HUDEP-2 (cell line): Measurements from ENCODE around the gene MRPS17.

Experiments used
- DNase-seq, 76 experiments: peaks; one replicate each; lab custom pipeline; 2025; ENCODE audit not compliant: unreplicated experiment in 76 of 76; lab: John Stamatoyannopoulos, UW

The MRPS17 gene

DNA sequence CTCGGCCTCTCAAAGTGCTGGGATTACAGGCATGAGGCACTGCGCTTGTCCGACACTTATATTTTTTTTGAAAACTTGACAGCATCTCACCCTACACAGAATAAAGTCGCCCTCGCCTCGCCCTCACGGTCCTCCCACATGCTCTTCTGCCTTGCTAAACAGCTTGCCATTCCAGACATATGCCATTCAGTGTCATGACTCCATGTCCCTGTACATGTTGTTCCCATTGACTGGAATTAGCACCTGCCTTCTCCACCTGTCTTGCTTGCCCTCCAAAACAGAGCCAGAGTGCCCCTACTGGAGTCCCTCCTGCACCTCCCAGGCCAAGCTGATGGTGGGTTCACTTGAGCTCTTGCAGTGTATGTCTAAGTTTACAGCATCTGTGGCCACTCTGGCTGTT lies 18.9 kb downstream of the MRPS17 start:
- DNase-seq: peak in 13 of 76 experiments; percentile 20 to 85 (median 63)

DNA sequence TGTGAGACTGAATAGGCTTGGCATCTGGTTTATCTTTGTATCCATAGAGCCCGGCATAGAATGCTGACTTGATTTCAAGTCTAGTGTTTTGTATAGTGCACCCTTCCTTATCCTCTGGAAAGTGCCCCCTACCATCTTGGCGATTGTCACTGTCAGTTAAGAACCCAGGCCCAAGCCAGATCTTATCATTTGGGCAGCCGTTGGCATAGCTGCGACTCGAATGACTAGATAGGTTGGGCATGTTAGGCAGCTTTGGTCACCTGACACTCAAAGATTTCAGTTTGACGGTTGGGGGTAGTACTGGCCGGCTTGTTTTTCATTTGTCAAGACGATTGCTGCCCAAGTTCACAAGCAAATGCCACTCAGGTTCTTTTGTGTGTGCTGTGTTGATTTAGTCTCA lies 19.3 kb downstream of the MRPS17 start:
- DNase-seq: peak in 74 of 76 experiments; percentile 61 to 96 (median 85)

DNA sequence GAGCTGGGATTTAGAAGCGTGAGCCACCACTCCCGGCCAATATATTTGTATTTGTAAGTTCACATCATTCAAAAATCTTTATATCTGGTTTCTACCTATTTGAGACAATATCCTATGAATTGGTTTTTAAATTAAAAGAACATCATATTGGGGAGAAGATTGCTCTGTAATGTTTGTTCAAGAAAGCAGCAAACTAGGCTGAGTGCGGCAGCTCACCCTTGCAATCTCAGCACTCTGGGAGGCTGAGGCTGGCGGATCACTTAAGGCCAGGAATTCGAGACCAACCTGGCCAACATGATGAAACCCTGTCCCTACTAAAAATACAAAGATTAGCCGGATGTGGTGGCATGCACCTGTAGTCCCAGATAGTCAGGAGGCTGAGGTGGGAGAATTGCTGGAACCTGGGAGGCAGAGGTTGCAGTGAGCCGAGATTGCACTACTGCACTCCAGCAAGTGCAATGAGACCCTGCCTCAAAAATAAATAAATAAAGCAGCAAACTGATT lies 22.1 kb downstream of the MRPS17 start:
- no peak for DNase-seq

DNA sequence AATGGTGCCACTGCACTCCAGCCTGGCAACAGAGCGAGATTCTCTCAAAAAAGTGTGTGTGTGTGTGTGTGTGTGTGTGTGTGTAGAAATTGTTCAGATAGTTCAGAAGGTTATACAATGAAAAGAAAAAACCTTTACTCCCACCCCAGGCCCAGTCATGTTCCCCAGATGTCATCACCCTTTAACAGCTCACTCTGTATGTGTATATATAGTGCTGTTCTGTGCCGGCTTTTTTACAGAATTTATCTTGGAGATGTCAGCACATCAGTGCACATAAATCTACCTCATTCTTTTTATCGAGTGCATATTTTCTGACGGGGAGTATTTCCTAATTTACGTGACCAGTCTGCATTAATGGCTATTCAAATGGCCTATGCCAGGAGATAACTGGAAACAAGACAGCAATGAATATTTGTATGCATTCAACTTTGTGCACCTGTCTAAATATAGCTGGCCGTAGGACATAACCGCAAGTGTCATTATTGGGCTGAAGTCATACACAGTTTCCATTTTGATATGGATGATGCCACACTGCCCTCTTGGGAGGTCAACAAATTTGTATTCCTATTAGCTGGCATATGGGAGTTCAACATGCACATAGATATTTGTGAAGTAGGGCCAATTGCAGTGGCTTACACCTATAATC lies 24.4 kb downstream of the MRPS17 start:
- DNase-seq: no peak

DNA sequence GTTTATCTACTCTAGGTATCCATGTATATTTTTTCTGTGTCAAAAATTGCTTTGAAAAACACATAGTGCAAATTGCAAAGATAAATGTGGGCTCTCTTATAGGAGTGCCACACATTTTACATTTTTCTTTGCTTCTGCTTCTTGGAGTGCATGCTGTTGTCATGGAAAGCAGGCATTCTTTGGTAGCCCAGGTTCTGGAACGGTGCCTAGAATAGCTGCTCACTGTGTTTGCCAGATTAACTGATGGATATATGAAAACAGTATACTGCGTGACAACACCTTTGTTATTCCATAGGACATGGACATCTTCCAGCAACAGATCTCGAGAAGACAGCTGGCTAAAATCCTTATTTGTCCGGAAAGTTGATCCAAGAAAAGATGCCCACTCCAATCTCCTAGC lies 26.2 kb downstream of the MRPS17 start:
- DNase-seq: peak in 54 of 76 experiments; percentile 4 to 62 (median 27)

DNA sequence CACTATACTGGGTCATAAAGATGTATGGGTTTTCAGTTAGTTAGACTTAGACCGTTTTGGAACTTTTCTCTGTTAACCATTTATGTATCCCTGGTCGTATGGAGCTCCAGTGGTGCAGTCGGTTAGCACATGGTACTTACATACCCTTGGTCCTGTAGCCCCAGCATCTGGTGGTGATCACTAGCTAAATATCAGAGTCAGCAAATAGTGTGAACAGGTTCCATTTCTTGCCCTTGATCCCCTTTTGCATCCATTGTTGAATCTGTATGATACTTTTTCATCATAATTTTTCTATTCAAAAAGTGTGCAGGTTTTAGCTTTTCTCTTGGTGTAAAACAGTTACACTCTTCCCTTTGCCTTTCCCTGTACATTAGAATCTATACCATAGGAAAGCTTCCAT lies 28.6 kb downstream of the MRPS17 start:
- DNase-seq: no peak

DNA sequence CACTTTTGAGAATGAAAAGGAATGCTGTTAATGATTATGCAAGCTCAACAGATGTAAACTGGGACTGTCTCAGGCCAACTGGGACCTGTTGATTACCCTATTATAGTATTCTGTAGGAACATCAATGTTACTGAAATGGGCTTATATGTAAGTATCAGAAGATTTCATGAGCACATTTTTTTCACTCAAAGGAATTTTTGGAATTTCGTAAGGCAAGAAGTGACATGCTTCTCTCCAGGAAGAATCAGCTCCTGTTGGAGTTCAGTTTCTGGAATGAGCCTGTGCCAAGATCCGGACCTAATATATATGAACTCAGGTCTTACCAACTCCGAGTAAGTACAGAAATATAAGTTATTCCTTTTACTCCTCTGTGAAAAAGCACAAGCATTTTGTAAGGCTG lies 31.9 kb downstream of the MRPS17 start:
- no peak for DNase-seq

DNA sequence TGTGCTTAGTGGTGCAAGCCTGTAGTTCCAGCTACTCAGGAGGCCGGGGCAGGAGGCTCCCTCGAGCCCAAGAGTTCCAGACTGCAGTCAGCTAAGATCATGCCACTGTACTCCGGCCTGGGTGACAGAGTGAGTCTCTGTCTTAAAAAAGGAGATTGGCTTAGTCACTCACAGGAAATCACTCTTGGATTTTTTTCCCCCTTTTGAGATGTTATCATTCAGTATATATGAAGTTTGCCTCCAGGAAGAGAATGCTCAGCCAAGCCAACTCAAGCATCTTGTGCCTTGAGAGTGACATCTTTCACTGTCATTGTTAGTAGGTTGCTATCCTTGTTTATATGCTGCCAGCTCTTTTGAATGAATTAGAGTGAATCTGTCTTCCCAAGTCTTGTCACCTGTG lies 40.7 kb downstream of the MRPS17 start:
- DNase-seq: no peak

DNA sequence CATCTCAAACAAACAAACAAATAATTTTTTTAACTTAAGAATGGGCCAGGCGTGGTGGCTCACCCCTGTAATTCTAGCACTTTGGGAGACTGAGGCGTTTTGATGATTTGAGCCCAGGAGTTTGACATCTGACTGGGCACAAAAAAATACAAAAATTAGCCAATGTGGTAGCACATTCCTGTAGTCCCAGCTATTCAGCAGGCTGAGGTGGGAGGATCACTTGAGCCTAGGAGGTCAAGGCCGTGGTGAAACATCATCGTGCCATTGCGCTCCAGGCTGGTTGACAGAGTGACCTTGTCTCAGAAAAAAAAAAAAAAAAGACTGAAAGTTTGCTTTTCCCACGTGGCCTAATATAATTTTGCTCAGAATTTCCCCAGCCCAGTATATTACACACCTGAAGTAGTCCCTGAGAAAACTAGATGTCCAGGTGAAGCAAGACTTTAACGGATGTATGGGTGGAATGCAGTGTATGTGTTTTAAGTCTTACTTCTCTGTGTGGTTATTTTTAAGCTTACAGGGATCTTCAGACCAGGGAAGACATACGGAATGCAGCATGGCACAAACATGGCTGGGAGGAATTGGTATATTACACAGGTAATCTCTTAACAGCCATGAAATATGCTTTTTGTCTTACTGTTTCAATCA lies 45.3 kb downstream of the MRPS17 start:
- DNase-seq: no peak

DNA sequence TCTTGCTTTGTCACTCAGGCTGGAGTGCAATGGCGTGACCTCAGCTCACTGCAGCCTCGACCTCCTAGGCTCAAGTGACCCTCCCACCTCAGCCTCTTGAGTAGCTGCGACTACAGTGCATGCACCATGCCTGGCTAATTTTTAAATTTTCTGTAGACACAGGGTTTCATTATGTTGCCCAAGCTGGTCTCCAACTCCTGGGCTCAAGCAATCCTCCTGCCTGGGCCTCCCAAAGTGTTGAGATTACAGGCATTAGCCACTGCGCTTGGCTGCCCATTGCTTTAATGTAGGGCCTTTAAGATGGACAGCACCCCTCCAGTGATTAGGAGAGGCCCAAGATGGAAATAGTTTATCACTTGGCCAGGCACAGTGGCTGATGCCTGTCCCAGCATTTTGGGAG lies 52.1 kb downstream of the MRPS17 start:
- DNase-seq: no peak
